BLaER1 treated with 17β-estradiol and CSF1 and Interleukin-3, amounts not matched to agents 10 nM and 100 nM (cell line): Measurements from ENCODE around the gene FOXO6.

Source experiments
- H3K27ac ChIP-seq, 11 experiments: shearing (Covaris generic); formaldehyde crosslinking; 2 replicates each; pipeline ENCODE4 v1.8.1; 2022
- H3K27me3 ChIP-seq, 11 experiments: shearing (Covaris generic); formaldehyde crosslinking; 2 replicates each; pipeline ENCODE4 v1.8.1; 2022
- H3K36me3 ChIP-seq, 11 experiments: shearing (Covaris generic); formaldehyde crosslinking; 2 replicates each; pipeline ENCODE4 v1.8.1; 2022
- H3K4me1 ChIP-seq, 10 experiments: shearing (Covaris generic); formaldehyde crosslinking; 2 replicates each; pipeline ENCODE4 v1.8.1; 2022
- H3K4me2 ChIP-seq, 11 experiments: shearing (Covaris generic); formaldehyde crosslinking; 2 replicates each; pipeline ENCODE4 v1.8.1; 2022
- H3K4me3 ChIP-seq, 10 experiments: shearing (Covaris generic); formaldehyde crosslinking; 2 replicates each; pipeline ENCODE4 v1.8.1; 2022
- H3K9ac ChIP-seq, 11 experiments: shearing (Covaris generic); formaldehyde crosslinking; 2 replicates each; pipeline ENCODE4 v1.8.1; 2022
- H3K9me3 ChIP-seq, 11 experiments: shearing (Covaris generic); formaldehyde crosslinking; replicated peaks in 1 of 11; 2 replicates each; pipeline ENCODE4 v1.8.1; 2022
- H4K20me1 ChIP-seq, 11 experiments: shearing (Covaris generic); formaldehyde crosslinking; 2 replicates each; pipeline ENCODE4 v1.8.1; 2022
- Cebpa-rat ChIP-seq, 11 experiments: shearing (Covaris generic); IDR thresholded peaks; 2 replicates each; pipeline ENCODE4 v1.8.1; 2022

Gene FOXO6

GRCh38 chr1:41391834-41392527, 30.7 kb downstream of the FOXO6 start:
- H3K27me3 ChIP-seq, result peaks cover 0 to 10% (median 8%) of the 10 kb centered on the region in 11 experiments; a peak in 17 of 22 replicates
- H3K9ac ChIP-seq, result peak overlapping the region in 2 of 11 experiments; percentile 28; a peak in 2 of 22 replicates

GRCh38 chr1:41392528-41392924, 31.3 kb downstream of the FOXO6 start:
- peak overlapping the region in 8 of 11 experiments; percentile 61 to 87 (median 76); a peak in 12 of 22 replicates for H3K4me2 ChIP-seq

More at GRCh38 chr1:41391834-41392527, 30.7 kb downstream of the FOXO6 start:
- Histone ChIP-seq H3K4me2 (peak overlapping the region; percentile 5 to 87 (median 75); a peak in 18 of 22 replicates), H4K20me1 (peaks cover 0 to 7% (median 0%) of the 10 kb centered on the region in 11 experiments; a peak in 2 of 22 replicates), H3K4me3 (no peak overlapping the region), H3K36me3 (no peaks in the 10 kb centered on the region), H3K9me3 (no peaks in the 10 kb centered on the region), H3K4me1 (peaks cover 16 to 86% (median 75%) of the 10 kb centered on the region in 10 experiments; a peak in 19 of 20 replicates), H3K27ac (peak overlapping the region in 2 of 11 experiments; percentile 9 to 31; a peak in 1 of 22 replicates)
- TF ChIP-seq Cebpa-rat (IDR thresholded peaks at IDR 0.05), result no peak

GRCh38 chr1:41393716-41394368, 32.6 kb downstream of the FOXO6 start:
- H3K4me1 ChIP-seq, result peaks cover 21 to 86% (median 80%) of the 10 kb centered on the region in 10 experiments; a peak in 19 of 20 replicates
- H4K20me1 ChIP-seq, result peaks cover 0 to 6% (median 0%) of the 10 kb centered on the region in 11 experiments; a peak in 2 of 22 replicates
- H3K4me3 ChIP-seq, result no peak overlapping the region
- peak overlapping the region in 10 of 11 experiments; percentile 23 to 87 (median 76); a peak in 20 of 22 replicates for H3K4me2 ChIP-seq
- no peaks in the 10 kb centered on the region for H3K36me3 ChIP-seq
- peak overlapping the region in 5 of 11 experiments; percentile 4 to 63 (median 46); a peak in 9 of 22 replicates for H3K9ac ChIP-seq
- no peaks in the 10 kb centered on the region for H3K9me3 ChIP-seq
- TF ChIP-seq Cebpa-rat (IDR thresholded peaks at IDR 0.05), result no peak
- peak overlapping the region in 5 of 11 experiments; percentile 4 to 59 (median 41); a peak in 5 of 22 replicates for H3K27ac ChIP-seq
- no peaks in the 10 kb centered on the region for H3K27me3 ChIP-seq

More at GRCh38 chr1:41392528-41392924, 31.3 kb downstream of the FOXO6 start:
- no peak for TF ChIP-seq Cebpa-rat (IDR thresholded peaks at IDR 0.05)
- no peak overlapping the region for H3K9ac ChIP-seq
- peaks cover 0 to 6% (median 0%) of the 10 kb centered on the region in 11 experiments; a peak in 2 of 22 replicates for H4K20me1 ChIP-seq
- H3K27me3 ChIP-seq, result peaks cover 0 to 4% (median 3%) of the 10 kb centered on the region in 11 experiments; a peak in 13 of 22 replicates
- no peaks in the 10 kb centered on the region for H3K36me3 ChIP-seq
- no peak overlapping the region for H3K4me3 ChIP-seq
- H3K9me3 ChIP-seq, result no peaks in the 10 kb centered on the region
- peaks cover 16 to 85% (median 74%) of the 10 kb centered on the region in 10 experiments; a peak in 19 of 20 replicates for H3K4me1 ChIP-seq
- peak overlapping the region in 1 of 11 experiments; percentile 0; a peak in 1 of 22 replicates for H3K27ac ChIP-seq

GRCh38 chr1:41394369-41394744, 33.1 kb downstream of the FOXO6 start:
- no peaks in the 10 kb centered on the region for H3K36me3 ChIP-seq
- H3K4me1 ChIP-seq, result peaks cover 26 to 86% (median 83%) of the 10 kb centered on the region in 10 experiments; a peak in 19 of 20 replicates
- H3K9me3 ChIP-seq, result no peaks in the 10 kb centered on the region
- peak overlapping the region in 5 of 11 experiments; percentile 4 to 59 (median 41); a peak in 8 of 22 replicates for H3K27ac ChIP-seq
- peaks cover 0 to 6% (median 0%) of the 10 kb centered on the region in 11 experiments; a peak in 1 of 22 replicates for H4K20me1 ChIP-seq
- H3K9ac ChIP-seq, result peak overlapping the region in 5 of 11 experiments; percentile 4 to 63 (median 46); a peak in 10 of 22 replicates
- H3K4me2 ChIP-seq, result peak overlapping the region in 10 of 11 experiments; percentile 23 to 87 (median 76); a peak in 20 of 22 replicates
- no peak for TF ChIP-seq Cebpa-rat (IDR thresholded peaks at IDR 0.05)
- no peak overlapping the region for H3K4me3 ChIP-seq
- no peaks in the 10 kb centered on the region for H3K27me3 ChIP-seq

GRCh38 chr1:41394959-41395956, 34.0 kb downstream of the FOXO6 start:
- H3K4me3 ChIP-seq, result no peak overlapping the region
- peak overlapping the region in 4 of 11 experiments; percentile 13 to 59 (median 36); a peak in 4 of 22 replicates for H3K27ac ChIP-seq
- TF ChIP-seq Cebpa-rat (IDR thresholded peaks at IDR 0.05), result no peak
- no peaks in the 10 kb centered on the region for H3K36me3 ChIP-seq
- peak overlapping the region in 4 of 11 experiments; percentile 21 to 63 (median 43); a peak in 6 of 22 replicates for H3K9ac ChIP-seq
- H3K4me2 ChIP-seq, result peak overlapping the region; percentile 14 to 87 (median 75); a peak in 20 of 22 replicates
- H3K27me3 ChIP-seq, result no peaks in the 10 kb centered on the region
- peaks cover 1 to 5% (median 3%) of the 10 kb centered on the region in 11 experiments for H3K9me3 ChIP-seq
- H4K20me1 ChIP-seq, result peaks cover 0 to 6% (median 0%) of the 10 kb centered on the region in 11 experiments; a peak in 1 of 22 replicates
- H3K4me1 ChIP-seq, result peaks cover 27 to 95% (median 92%) of the 10 kb centered on the region in 10 experiments; a peak in 19 of 20 replicates

GRCh38 chr1:41396084-41396483, 34.9 kb downstream of the FOXO6 start:
- H3K36me3 ChIP-seq, result 0 out of 22 replicates have a peak, but pooled peaks cover 0 to 4% (median 0%) of the 10 kb centered on the region in 11 experiments
- 0 out of 22 replicates have a peak overlapping the region, but pooled peaks of 2 of the 11 experiments have one; percentile 13 to 40 for H3K27ac ChIP-seq
- H3K4me1 ChIP-seq, result peaks cover 27 to 93% (median 90%) of the 10 kb centered on the region in 10 experiments; a peak in 19 of 20 replicates
- peaks cover 0 to 6% (median 0%) of the 10 kb centered on the region in 11 experiments; a peak in 1 of 22 replicates for H4K20me1 ChIP-seq
- no peaks in the 10 kb centered on the region for H3K27me3 ChIP-seq
- TF ChIP-seq Cebpa-rat (IDR thresholded peaks at IDR 0.05), result no peak
- peaks cover 10 to 13% (median 12%) of the 10 kb centered on the region in 11 experiments for H3K9me3 ChIP-seq
- H3K9ac ChIP-seq, result peak overlapping the region in 4 of 11 experiments; percentile 5 to 47 (median 30); a peak in 4 of 22 replicates
- peak overlapping the region in 10 of 11 experiments; percentile 0 to 87 (median 76); a peak in 18 of 22 replicates for H3K4me2 ChIP-seq
- no peak overlapping the region for H3K4me3 ChIP-seq

GRCh38 chr1:41397020-41397419, 35.8 kb downstream of the FOXO6 start:
- no peak overlapping the region for H3K27ac ChIP-seq
- TF ChIP-seq Cebpa-rat (IDR thresholded peaks at IDR 0.05), result no peak
- H3K27me3 ChIP-seq, result no peaks in the 10 kb centered on the region
- H3K4me2 ChIP-seq, result peak overlapping the region in 6 of 11 experiments; percentile 75 to 87 (median 83); a peak in 8 of 22 replicates
- peaks cover 0 to 6% (median 0%) of the 10 kb centered on the region in 11 experiments; a peak in 1 of 22 replicates for H4K20me1 ChIP-seq
- H3K9me3 ChIP-seq, result peaks cover 13 to 20% (median 18%) of the 10 kb centered on the region in 11 experiments
- 0 out of 22 replicates have a peak, but pooled peaks cover 0 to 4% (median 0%) of the 10 kb centered on the region in 11 experiments for H3K36me3 ChIP-seq
- H3K4me3 ChIP-seq, result no peak overlapping the region
- peaks cover 23 to 84% (median 81%) of the 10 kb centered on the region in 10 experiments; a peak in 19 of 20 replicates for H3K4me1 ChIP-seq
- H3K9ac ChIP-seq, result no peak overlapping the region
